HG03095 (cell line): ENCODE measurements around the gene ESYT2.
"Not testable (repeated sequence)": the region's sequence is repeated elsewhere in the genome, so short reads cannot be mapped to it uniquely, and the experiment has no call there.

ENCODE experiments used
- ATAC-seq: cut with Tn5 transposase; IDR thresholded peaks from one replicate; pipeline ENCODE4 v1.9.1; 2021; ENCODE audit warnings: moderate library complexity; ENCODE audit not compliant: unreplicated experiment

The ESYT2 gene, protein sequence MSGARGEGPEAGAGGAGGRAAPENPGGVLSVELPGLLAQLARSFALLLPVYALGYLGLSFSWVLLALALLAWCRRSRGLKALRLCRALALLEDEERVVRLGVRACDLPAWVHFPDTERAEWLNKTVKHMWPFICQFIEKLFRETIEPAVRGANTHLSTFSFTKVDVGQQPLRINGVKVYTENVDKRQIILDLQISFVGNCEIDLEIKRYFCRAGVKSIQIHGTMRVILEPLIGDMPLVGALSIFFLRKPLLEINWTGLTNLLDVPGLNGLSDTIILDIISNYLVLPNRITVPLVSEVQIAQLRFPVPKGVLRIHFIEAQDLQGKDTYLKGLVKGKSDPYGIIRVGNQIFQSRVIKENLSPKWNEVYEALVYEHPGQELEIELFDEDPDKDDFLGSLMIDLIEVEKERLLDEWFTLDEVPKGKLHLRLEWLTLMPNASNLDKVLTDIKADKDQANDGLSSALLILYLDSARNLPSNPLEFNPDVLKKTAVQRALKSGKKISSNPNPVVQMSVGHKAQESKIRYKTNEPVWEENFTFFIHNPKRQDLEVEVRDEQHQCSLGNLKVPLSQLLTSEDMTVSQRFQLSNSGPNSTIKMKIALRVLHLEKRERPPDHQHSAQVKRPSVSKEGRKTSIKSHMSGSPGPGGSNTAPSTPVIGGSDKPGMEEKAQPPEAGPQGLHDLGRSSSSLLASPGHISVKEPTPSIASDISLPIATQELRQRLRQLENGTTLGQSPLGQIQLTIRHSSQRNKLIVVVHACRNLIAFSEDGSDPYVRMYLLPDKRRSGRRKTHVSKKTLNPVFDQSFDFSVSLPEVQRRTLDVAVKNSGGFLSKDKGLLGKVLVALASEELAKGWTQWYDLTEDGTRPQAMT

DNA sequence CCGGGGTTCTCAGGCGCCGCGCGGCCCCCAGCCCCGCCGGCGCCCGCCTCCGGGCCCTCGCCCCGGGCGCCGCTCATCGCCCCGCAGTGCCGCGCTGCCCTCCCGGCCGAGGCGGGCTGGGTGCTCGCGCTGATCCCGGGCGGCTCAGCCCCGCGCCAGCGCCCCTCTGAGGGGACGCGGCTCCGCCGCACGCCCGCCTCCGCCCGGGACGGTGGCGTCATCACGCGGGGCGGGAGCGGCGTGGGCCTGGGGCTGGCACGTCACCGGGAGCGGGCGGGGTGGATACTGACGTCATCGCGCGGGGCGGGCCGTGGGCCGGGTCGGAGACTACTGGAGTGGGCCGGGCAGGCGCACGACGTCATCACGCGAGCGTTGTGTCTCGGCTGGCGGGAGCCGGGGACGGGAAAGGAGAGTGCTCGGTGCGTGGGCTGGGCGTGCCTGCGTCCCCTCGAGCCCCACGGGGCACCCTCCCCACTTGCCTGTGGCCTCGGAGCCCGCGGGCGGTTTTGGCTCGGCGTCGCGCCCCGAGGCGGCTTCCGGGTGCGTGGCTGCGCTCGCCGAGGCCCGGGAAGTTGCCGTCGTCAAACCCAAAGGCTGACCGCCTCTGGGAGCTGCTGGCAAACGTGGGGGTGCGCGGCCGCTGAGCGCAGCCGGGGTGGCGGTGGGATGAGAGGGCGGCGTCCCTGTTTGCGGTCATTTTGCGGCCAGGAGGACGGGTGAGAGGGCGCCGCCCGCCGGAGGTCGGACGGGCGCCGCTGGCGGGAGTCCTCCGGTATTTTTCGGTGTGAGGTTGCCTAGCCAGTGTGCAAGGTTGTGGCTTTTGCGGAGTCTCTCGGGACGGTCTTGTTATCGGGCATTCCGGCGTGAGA, at the start of gene ESYT2:
Gene ESYT2 (minus strand): TSS at position 168 of the 869 bp plus-strand sequence. CDS start 91 bp downstream, at position 77.
- peak; percentile 69 for ATAC-seq

DNA sequence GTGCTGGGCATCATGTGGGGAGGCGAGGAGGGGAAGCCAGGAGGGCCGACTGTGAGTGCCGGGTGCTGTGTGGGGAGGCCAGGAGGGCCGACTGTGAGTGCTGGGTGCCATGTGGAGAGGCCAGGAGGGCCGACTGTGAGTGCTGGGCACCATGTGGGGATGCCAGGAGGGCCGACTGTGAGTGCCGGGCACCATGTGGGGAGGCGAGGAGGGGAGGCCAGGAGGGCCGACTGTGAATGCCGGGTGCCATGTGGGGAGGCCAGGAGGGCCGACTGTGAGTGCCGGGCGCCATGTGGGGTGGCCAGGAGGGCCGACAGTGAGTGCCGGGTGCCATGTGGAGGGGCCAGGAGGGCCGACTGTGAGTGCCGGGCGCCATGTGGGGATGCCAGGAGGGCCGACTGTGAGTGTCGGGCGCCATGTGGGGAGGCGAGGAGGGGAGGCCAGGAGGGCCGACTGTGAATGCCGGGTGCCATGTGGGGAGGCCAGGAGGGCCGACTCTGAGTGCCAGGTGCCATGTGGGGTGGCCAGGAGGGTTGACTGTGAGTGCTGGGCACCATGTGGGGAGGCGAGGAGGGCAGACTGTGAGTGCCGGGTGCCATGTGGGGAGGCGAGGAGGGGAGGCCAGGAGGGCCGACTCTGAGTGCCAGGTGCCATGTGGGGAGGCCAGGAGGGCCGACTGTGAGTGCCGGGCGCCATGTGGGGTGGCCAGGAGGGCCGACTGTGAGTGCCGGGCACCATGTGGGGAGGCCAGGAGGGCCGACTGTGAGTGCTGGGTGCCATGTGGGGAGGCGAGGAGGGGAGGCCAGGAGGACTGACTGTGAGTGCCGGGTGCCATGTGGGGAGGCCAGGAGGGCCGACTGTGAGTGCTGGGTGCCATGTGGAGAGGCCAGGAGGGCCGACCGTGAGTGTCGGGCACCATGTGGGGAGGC, 49.1 kb upstream of the ESYT2 start:
- not testable (repeated sequence) for ATAC-seq

DNA sequence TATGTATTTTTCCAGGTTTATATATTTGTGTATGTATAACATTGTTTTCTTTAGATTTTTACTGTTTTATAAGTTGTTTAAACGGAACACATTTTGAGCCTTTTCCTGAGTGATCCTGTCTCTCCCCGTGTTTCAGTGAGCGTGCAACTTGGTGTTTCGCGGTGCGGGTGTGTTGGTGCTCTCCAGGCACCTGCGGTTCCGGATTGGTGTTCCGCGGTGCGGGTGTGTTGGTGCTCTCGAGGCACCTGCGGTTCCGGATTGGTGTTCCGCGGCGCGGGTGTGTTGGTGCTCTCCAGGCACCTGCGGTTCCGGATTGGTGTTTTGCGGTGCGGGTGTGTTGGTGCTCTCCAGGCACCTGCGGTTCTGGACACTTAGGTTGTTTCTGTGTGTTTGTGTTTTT, 47.7 kb upstream of the ESYT2 start:
- no peak for ATAC-seq

DNA sequence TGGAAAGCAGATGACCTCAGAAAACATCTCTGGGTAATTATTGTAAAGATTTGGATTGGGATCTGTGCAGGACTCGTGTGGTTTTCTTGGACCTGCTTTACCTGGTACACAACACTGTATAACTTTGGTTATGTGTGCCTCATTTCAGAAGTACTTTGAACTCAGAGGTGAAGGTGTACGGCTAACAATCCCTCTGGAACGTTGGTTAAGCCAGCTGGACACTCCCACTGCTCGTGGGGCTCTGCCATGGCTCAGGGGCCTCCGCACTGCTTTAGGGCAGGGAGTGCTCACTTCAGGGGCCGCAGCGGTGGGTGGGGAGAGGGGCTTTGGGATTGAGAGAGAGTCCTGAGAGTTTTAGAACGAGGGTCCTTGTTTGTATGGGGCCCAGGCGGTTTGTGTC, 40.6 kb upstream of the ESYT2 start:
- ATAC-seq = no peak

DNA sequence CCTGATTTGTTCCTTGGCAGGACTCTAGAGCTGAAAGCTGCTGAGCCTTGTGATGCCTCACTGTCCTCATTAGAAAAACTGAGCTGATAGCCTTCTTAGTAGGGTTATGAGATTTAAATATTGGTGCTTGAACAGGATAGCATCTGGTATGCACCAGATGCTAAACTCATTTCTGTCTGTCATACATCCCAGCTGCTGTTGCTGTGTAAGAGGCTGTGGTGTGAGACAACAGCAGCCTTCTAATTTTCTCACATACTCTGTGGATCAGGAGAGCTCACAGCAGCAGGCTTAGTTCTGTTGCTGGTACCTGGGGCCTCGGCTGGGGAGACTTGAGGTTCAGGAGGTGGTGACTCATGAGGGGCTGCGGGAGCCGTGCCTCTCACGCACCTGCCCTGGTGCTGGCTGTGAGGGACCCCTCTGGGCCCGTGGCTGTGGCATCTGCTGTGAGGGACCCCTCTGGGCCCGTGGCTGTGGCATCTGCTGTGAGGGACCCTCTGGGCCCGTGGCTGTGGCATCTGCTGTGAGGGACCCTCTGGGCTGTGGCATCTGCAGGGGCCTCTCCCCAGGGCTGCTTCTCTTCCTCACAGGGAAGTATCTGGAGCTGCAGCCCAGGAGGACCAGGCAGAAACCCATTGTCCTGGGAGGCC, 39.6 kb upstream of the ESYT2 start:
- no peak for ATAC-seq

DNA sequence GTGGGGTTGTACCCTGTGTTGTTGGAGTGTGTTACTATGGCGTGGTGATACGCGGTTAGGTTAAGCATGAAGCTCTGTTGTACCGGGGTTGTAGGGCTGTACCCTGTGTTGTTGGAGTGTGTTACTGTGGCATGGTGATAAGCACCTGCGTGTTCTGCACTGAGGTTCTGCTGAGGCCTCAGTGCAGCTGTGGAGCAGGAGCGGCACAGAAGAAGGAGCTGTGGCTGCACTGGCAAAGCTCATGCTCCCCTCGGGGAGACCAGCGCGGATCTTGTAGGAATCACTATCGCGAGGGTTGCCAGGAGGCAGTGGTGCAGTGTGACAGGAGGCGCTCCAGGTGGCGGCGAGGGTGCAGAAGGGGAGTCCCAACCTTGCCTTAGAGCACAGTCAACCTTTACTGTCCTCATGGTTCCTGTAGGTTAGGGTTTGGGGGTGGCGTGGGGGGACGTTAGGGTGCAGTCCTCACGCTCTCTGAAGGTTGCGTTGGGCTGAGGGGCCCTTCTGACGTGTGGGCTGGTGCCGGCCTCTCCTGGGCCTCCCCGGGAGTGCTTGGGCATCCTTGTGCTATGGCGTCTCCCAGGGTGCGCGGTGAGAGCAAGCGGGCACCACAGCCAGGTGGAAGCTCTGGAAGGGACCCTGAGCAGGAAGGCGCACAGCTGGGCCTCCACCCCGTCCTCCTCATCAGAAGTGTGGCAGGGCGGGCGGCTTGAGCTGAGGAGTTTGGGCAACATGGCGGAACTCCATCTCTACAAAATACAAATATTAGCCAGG, 38.1 kb upstream of the ESYT2 start:
- ATAC-seq = no peak

DNA sequence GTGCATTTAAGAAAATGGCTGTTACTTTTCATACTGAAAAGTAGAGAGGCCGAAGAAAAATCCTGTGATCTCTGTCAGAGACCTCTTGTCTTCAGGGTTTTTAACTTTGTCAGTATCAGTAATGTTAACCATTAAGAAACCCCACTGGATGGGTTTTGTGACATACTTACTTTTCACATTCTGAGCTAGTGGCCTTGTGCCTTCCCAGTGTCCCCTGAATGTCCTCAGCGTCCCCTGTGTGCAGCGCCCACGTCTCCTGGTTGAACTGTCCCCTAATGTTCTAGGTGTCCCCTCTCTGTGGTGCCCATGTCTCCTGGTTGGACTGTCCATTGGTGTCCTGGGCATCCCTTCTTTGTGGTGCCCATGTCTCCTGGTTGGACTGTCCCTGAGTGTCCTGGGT, 36.7 kb upstream of the ESYT2 start:
- ATAC-seq = no peak

DNA sequence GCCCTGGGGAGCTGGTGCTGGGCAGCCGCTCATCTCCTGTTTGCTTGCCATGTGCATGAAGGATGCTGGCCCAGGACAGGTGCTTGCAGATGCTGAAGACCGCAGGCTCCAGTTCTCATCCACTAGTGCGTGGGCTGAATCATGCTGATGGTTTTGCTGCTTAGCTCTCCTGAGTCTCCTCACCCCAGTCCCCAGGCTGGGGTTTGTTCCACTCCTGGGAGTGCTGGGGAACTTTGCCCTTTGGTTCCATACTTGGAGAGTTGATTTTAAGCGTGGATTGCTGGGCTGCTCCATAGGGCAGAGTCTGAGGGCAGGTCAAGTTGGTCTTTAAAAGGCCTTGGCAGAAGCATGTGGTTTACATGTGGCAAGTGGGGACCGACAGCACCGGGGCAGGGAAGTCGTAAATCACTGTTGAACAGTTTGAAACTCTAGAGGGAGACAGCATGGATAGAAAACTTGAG, 36.2 kb upstream of the ESYT2 start:
- no peak for ATAC-seq

DNA sequence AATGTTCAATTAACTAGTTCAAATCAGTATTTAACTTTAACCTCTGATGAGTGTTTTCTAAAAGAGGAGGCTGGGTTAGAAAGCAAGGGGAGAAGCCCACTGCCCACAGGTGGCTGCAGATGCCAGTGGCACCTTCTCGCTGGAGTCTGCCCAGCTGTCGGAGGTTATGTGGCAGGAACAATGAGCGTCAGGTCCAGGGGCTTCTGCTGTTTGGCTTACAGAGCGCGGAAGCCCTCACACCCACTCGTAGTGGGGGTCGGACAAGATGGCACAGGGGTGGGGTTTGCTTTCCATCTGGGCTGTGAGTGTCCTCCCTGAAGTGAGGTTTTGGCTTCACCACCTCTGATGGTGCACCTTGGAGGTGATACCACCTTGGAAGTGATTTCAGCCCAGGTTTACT, 35.5 kb upstream of the ESYT2 start:
- no peak for ATAC-seq

DNA sequence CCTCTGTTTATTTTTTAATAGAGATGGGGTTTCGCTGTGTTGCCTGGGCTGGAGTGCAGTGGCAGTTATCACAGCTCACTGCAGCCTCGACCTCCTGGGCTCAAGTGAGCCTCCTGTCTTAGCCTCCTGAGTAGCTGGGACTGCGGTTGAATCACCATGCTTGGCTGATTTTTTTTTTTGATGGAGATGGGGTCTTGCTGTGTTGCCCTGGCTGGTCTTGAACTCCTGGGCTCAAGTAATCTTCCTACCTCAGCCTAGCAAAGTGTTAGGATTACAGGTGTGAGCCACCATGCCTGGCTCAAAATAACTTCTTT, 35.2 kb upstream of the ESYT2 start:
- ATAC-seq = no peak

DNA sequence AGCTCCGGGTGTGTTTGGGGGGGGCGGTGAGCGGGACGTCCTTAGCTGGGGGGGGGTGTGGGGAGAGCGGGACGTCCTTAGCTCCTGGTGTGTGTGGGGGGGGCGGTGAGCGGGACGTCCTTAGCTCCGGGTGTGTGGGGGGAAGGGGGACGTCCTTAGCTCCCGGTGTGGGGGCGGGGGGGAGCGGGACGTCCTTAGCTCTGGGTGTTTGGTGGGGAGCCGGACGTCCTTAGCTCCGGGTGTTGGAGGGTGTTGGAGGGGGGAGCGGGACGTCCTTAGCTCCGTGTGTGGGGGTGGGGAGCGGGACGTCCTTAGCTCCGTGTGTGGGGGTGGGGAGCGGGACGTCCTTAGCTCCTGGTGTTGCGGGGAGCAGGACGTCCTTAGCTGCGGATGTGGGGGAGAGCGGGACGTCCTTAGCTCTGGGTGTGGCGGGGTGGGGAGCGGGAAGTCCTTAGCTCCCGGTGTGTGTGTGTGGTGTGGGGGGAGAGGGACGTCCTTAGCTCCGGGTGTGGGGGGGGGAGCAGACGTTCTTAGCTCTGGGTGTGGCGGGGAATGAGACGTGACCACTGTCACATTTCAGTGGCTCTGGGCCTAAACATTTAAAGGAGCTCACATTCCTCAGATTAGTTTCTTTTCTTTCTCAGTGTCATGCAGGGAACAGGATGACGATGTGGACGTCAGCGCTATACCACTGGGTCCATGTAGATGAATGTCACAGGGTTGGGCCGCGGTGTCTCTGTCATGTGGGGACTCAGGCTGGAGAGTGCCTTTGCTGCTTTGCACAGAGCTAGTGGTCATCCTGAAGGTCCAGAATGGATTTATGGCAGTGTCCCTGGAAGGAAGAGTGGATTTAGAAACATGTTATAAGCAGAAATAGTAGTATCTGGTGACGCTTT, 34.5 kb upstream of the ESYT2 start:
- peak; percentile 31 for ATAC-seq

DNA sequence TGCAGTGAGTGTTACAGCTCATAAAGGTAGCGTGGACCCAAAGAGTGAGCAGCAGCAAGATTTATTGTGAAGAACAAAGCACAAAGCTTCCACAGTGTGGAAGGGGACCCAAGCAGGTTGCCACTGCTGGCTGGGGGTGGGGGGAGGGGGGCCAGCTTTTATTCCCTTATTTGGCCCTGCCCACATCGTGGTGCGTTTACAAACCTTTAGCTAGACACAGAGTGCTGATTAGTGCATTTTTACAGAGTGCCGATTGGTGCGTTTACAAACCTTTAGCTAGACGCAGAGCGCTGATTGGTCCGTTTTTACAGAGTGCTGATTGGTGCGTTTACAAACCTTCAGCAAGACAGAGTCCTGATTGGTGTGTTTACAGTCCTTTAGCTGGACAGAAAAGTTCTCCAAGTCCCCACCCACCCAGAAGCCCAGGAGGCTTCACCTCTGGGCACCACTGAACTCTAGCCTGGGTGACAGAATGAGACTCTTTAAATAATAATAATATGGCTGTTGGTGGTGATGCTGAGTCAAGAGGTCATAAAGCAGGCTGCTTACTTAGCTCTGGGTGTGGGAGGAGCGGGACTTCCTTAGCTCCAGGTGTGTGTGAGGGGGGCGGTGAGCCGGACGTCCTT, 33.8 kb upstream of the ESYT2 start:
- peak; percentile 46 for ATAC-seq

DNA sequence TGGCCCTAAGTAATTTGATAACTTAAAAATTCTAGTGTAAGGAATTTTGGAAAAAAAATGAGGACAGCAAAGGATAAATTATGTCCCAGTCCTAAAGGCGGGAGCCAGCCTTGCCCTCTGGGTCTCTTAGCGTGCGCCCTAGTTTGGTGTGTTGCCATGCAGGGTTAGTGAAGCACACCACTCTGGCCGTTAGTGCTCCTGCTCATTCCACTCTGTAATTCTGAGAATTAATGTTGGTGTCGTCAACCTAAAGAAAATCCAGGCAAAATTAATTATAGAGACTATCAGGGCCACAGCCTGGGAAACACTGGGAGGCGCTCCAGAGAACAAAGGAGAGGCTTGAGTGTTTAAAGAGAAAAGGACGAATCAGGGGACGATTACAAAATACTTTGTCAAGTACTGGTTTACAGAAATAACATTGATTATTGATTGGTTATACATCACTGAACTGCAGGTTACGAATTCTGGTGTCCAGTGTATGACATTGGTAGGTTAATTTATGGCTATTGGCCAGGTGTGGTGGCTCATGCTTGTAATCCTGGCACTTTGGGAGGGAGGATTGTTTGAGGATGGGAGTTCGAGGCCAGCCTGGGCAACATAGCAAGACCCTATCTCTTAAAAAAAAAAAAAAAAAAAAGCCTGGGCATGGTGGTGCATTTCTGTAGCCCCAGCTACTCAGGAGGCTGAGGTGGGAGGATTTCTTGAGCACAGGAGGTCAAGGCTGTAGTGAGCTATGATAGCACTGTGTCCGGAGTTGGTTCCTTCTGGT, 32.8 kb upstream of the ESYT2 start:
- ATAC-seq = no peak

DNA sequence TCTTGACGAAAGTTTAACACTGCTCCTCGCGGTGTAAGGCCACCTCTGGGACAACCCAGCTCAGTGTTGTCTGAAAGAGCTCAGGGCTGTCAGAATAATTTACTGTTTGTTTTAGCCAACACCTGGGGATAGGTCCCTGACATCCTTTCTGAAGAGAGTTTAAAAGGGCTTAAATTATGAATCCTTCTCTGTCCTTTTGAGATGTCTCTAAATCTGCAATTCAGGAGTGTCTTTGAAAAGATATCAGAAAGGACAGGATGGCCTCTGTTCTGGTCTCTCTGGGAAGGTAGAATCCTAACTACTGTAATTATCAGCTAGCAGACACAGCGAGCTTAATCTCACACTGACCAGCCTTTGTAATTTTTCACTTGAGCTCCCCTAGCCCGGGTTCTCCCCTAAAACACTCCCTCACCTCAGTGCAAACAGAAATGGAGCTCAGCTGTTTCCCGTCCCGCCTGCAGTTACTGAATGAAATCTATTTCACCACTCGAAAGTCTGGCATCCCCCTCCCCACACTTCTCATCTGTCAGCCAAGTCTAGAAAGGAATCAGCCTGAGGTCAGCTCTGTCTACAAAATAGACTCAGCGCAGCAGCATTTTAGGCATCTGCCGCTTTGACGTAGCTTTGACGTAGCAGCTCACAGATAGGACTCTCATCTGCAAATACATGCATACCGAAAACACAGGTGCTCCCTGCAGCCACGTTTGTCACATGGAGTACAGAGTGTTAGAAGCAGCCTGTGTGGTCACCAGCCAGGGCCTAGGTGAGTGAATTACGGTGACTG, 31.9 kb upstream of the ESYT2 start:
- ATAC-seq = no peak

DNA sequence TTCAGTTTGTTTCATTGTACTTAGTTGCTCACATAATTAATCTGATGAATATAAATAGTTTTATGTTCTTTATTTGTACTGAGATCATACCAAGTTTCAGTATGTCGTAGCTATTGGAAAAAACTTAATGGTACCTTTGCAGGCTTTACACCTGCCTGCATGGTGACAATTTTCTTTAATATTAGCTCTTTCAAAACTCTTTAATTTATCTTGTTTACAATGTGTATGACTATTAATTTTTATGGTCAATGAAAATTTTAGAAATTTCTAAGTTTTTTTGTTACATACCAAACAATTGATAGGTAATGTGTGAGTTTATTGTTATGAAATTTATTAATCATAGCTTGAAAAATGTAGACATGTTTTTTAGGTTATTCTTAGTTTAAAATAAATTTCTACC, 31.1 kb upstream of the ESYT2 start:
- ATAC-seq = no peak
